Measurements from ENCODE around the gene RAP1GAP. TPM values are rescaled to one million over a fixed set of nuclear protein-coding genes. Genes with fewer than 3 reads are reported as not detected.

The RAP1GAP gene
- 9.7 and 11.9 TPM in 2 replicates for total RNA-seq (2016; rRNA removed; fragmentation: Illumina TruSeq; extraction: Trizol)
- total RNA-seq (2016; cell fraction: cytosol; rRNA removed; fragmentation: Illumina TruSeq; extraction: Trizol; ENCODE audit: low read depth), result 3.8 and 5.0 TPM in 2 replicates
- total RNA-seq (2016; cell fraction: insoluble cytoplasmic fraction; rRNA removed; fragmentation: Illumina TruSeq; extraction: Trizol), result 7.8 and 12.1 TPM in 2 replicates
- 9.5 and 11.5 TPM in 2 replicates for total RNA-seq (2016; cell fraction: membrane; rRNA removed; fragmentation: Illumina TruSeq; extraction: Trizol)
- total RNA-seq (2016; cell fraction: nucleus; rRNA removed; fragmentation: Illumina TruSeq; extraction: Trizol), result 13.6 and 14.7 TPM in 2 replicates
- 37.5 and 46.1 TPM in 2 replicates for polyA plus RNA-seq (2011; rRNA removed)
- polyA plus RNA-seq (2011; cell fraction: cytosol; rRNA removed), result 21.6 and 24.9 TPM in 2 replicates
- polyA plus RNA-seq (2011; cell fraction: nucleus; rRNA removed), result 114 and 133 TPM in 2 replicates
- polyA plus RNA-seq (2012), result 22.0 and 27.8 TPM in 2 replicates
- 5.3 and 7.0 TPM in 2 replicates for polyA plus RNA-seq (2016; cell fraction: cytosol; fragmentation: Illumina TruSeq; extraction: Trizol; ENCODE audit: low read depth)
- polyA plus RNA-seq (2016; cell fraction: insoluble cytoplasmic fraction; fragmentation: Illumina TruSeq; extraction: Trizol; ENCODE audit: low read depth), result 17.1 and 23.0 TPM in 2 replicates
- polyA plus RNA-seq (2016; cell fraction: membrane; fragmentation: Illumina TruSeq; extraction: Trizol; ENCODE audit: low read depth), result 14.4 and 18.4 TPM in 2 replicates
- 58.0 and 62.8 TPM in 2 replicates for polyA plus RNA-seq (2016; cell fraction: nucleus; fragmentation: Illumina TruSeq; extraction: Trizol; ENCODE audit: insufficient read depth, low read depth)
- polyA minus RNA-seq (2011; rRNA and poly(A)+ RNA removed; ENCODE audit: low replicate concordance), result 18.4 and 45.8 TPM in 2 replicates
- 12.8 and 14.1 TPM in 2 replicates for polyA minus RNA-seq (2011; cell fraction: cytosol; rRNA and poly(A)+ RNA removed)
- 20.8 and 23.4 TPM in 2 replicates for polyA minus RNA-seq (2011; cell fraction: nucleus; rRNA and poly(A)+ RNA removed)
- Bru-seq, nascent RNA, result percentile 63 among the genes with signal in this experiment
- percentile 67 among the genes with signal in this experiment for BruChase-seq, experiment 1, labeled RNA remaining after a 6-hour chase
- percentile 66 among the genes with signal in this experiment for BruChase-seq, experiment 2, labeled RNA remaining after a 2-hour chase
- long read RNA-seq, experiment 1, partial matches to known transcripts, result 2 of 7 reads
- long read RNA-seq, experiment 1, other reads (novel, unspliced or antisense), result 5 of 7 reads
- long read RNA-seq, experiment 2, transcript RAP1GAP-206 (25 exons, 3,271 nt), result major isoform, 5 of 89 reads
- long read RNA-seq, experiment 2, partial matches to known transcripts, result 19 of 89 reads
- long read RNA-seq, experiment 2, other reads (novel, unspliced or antisense), result 65 of 89 reads

- Histone ChIP-seq H3K4me1 (ENCODE audit: insufficient read depth, low read length) (peaks cover 75% of the 10 kb centered on the region), H3K9me3 (ENCODE audit: low read length) (no peaks in the 10 kb centered on the region), H2AFZ (ENCODE audit: low read length) (no peak within 1 kb of the TSS), H3K27me3 (ENCODE audit: control insufficient read depth in 1 of 2, insufficient read depth in 2 of 2, low read length in 2 of 2) (no peaks in the 10 kb centered on the region), H3K4me2 (ENCODE audit: low read depth, low read length) (peak within 1 kb of the TSS; percentile 89), H3K9ac (ENCODE audit: insufficient read depth, low read depth, low read length) (peak within 1 kb of the TSS; percentile 83), H4K20me1 (ENCODE audit: insufficient read depth, low read length) (peaks cover 5% of the 10 kb centered on the region), H3K79me2 (ENCODE audit: insufficient read depth, low read length) (peaks cover 10% of the 10 kb centered on the region), H3K36me3 (replicated peaks in 1 of 2; ENCODE audit: control insufficient read depth in 1 of 2, insufficient read depth in 2 of 2, low read length in 2 of 2) (peaks cover 2 to 13% of the 10 kb centered on the region in 2 experiments; a peak in 3 of 5 replicates), H3K27ac (ENCODE audit: extremely low read length, insufficient read depth, low read length) (peak within 1 kb of the TSS; percentile 87), H3K4me3 (replicated peaks in 1 of 3; ENCODE audit: insufficient read depth in 1 of 3, low read depth in 2 of 3, low read length in 3 of 3) (peak within 1 kb of the TSS; percentile 81 to 87 (median 83))
- ATAC-seq (peak; percentile 84), FAIRE-seq (peak; percentile 85), DNase-seq (ENCODE audit: low spot score) (peak; percentile 90)
- no TSS peak for BruUV-seq (replicated peaks)
- in situ Hi-C loops (cut with HindIII; ENCODE audit: extremely low pct_ligation_motif_present, low pct_unique_long_range_greater_than_20kb), result no loop called here
- WGBS (ENCODE audit: low lambda C conversion rate), result under 1% methylated on average over 27 of the region's 64 CpGs
- ChIA-PET POLR2A (interaction anchor here (0.7 to 1.6 kb wide), 10 partner anchors 8 to 383 kb away, joined by 3 to 8 read pairs (median 4); partner anchors contain the start of gene CDC42), CTCF (ENCODE audit: low intra/inter-chr PET ratio, low total read pairs) (no interaction called here)
- intact Hi-C loops (cut with micrococcal nuclease; ENCODE audit: unreplicated experiment), result no loop called here
- TF ChIP-seq SATB2 (CRISPR knock-in tag; IDR thresholded peaks at IDR 0.05) (no peak), ZBED4 (CRISPR knock-in tag; IDR thresholded peaks at IDR 0.05; ENCODE audit: borderline replicate concordance) (peak; percentile 77; the same call in 1 of the 2 replicates), ZNF234 (CRISPR knock-in tag; conservative IDR thresholded peaks at IDR 0.05) (no peak), SNRNP70 (IDR thresholded peaks at IDR 0.05; ENCODE audit: low read depth, low read length) (no peak), ZNF276 (CRISPR knock-in tag; IDR thresholded peaks at IDR 0.05; ENCODE audit: low read depth) (peak; percentile 66; the same call in 1 of the 2 replicates), ZNF549 (CRISPR knock-in tag; IDR thresholded peaks at IDR 0.05) (no peak), TFAP4 (IDR thresholded peaks at IDR 0.05; ENCODE audit: borderline replicate concordance, low read depth) (peak; percentile 60; the same call in 1 of the 2 replicates), ATF7-NPFF (CRISPR knock-in tag; IDR thresholded peaks at IDR 0.05; ENCODE audit: low read depth) (peak; percentile 63; the same call in 1 of the 2 replicates), ZBTB21 (CRISPR knock-in tag; IDR thresholded peaks at IDR 0.05) (no peak), FOSL1 (CRISPR knock-in tag; IDR thresholded peaks at IDR 0.05; ENCODE audit: borderline replicate concordance) (no peak)
Observed at GRCh38 chr1:21669258-21670058, at the start of gene RAP1GAP. TSS of gene RAP1GAP (minus strand) at chr1:21669357. CDS start at chr1:21620032, 49,325 bp downstream.

All from HepG2 (cell line).